Right ventricle myocardium inferior (tissue), 1 donor: ENCODE measurements around the gene SMPX. TPM values are rescaled to one million over a fixed set of nuclear protein-coding genes. Genes with fewer than 3 reads are reported as not detected.

Experiments used
- ATAC-seq: fragments of 200-7000 bp; cut with Tn5 transposase; one replicate; pipeline ENCODE4 v1.9.1; 2020; ENCODE audit warnings: mild to moderate bottlenecking, moderate library complexity
- DNase-seq: peaks from one replicate; pipeline ENCODE4 v3.0.0; 2021; ENCODE audit errors: missing footprints
- intact Hi-C: fragments of 100-400 bp; cut with DNase I; formaldehyde crosslinking; loops from one replicate; pipeline ENCODE4 v1.11.0; 2022
- total RNA-seq: library from RNA; stranded (reverse); fragmentation: NEBNext Ultra II Directional; extraction: Animal tissue kit (Norgen Biotek cat#: 25700); gene quantifications from one replicate; pipeline ENCODE4 v1.2.1, GENCODE V29; 2021
- donor health status: DM: no; HTN: yes; CAD: no; lungs with severe emphysema.

The SMPX gene
- total RNA-seq, 1 donor from 2014 or later: 661 TPM

DNA sequence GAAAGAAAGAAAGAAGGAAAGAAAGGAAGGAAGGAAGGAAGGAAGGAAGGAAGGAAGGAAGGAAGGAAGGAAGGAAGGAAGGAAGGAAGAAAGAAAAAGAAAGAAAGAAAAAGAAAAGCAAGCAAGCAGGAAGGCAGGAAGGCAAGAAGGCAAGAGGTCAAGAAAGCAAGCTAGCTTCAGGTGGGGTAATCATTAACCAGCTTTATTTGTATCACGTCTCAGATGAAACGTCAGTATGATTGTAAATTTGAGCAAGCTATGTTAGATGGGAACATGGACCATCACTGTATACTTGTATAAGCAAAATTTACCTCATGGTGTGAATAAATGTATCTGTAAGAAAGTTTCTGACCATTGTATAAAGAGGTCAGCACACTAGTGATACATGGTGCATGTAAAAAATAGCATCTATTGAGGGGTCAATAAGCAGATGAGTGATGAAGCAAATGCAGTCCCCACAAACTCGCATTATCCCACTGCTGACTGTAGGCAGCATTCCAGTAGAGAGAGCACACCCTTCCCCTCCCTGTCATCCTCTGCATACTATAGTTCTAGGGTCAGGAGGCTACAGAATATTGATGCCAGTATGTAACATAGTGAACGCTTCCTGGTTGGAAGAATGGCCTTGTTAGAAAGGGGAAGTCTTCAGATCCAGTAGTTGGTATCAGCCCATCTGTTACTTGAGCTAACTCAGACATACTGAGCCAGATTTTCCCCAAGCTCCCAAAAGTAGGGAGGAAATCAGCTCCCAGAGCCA is 83.3 kb downstream of the SMPX start:
- ATAC-seq (no peak), DNase-seq (no peak)
- intact Hi-C loops: no loop called here

DNA sequence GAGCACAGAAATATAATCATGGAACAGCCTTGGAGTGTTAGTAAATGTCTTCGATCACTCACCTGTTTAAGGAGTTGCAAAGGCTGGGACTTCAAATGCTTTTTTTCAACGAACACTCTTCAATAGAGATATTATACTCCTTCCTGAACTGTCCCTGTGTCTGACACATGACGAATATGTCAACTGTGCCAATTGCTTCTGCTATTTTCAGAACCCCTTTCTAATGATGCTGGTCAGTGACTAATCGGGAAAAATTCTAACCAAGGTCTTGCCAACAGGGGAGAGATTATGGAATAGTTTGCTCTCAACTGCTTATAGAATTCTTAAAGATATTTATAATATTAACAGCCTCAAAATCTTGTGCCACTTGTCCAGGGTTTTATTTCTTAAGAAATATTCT is 91.2 kb downstream of the SMPX start:
- intact Hi-C loops: loop anchor here (10.0 kb wide), 1 partner anchor 48 kb away; no protein-coding TSS in a partner anchor

GRCh38 chrX:21666252-21666651 is 91.7 kb downstream of the SMPX start:
- ATAC-seq: peak; percentile 34
- intact Hi-C loops: loop anchor here (10.0 kb wide), 1 partner anchor 49 kb away; no protein-coding TSS in a partner anchor
- DNase-seq: no peak

More for the DNA sequence above, 91.2 kb downstream of the SMPX start:
- ATAC-seq (peak; percentile 42), DNase-seq (no peak)

- intact Hi-C loops: loop anchor here (10.0 kb wide), 1 partner anchor 52 kb away; no protein-coding TSS in a partner anchor
- ATAC-seq (no peak), DNase-seq (no peak)
Observed at GRCh38 chrX:21662761-21663160, 95.2 kb downstream of the SMPX start.

GRCh38 chrX:21661316-21661715 is 96.6 kb downstream of the SMPX start:
- DNase-seq (no peak), ATAC-seq (no peak)
- intact Hi-C loops: loop anchor here (10.0 kb wide), 1 partner anchor 53 kb away; no protein-coding TSS in a partner anchor

- intact Hi-C loops: loop anchor here (10.0 kb wide), 1 partner anchor 55 kb away; no protein-coding TSS in a partner anchor
- DNase-seq: no peak
- ATAC-seq: no peak
Observed at GRCh38 chrX:21660156-21660555, 97.8 kb downstream of the SMPX start.

GRCh38 chrX:21659320-21659719 is 98.6 kb downstream of the SMPX start:
- DNase-seq (no peak), ATAC-seq (no peak)
- intact Hi-C loops: no loop called here

DNA sequence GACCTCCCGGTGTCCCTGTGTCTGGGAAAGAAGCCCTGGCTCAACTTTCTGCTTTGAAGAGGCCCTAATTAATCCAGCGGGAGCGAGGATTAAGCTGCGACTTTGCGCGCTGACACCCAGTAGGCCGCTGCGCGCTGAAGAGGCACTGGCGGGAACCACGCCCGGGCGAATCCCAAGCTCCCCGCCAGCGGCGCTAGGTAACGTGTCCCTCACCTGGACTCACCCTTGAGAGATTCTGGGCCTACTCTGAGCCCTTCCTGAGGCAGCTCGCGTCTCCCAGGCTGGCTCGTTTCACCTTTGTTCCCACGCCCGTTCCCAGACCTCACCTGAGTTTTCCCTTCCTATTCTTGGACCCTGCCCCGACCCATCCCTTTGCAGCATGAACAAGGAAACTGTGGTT is 99.2 kb downstream of the SMPX start:
- intact Hi-C loops: no loop called here
- DNase-seq (peak; percentile 53), ATAC-seq (peak; percentile 51)

DNA sequence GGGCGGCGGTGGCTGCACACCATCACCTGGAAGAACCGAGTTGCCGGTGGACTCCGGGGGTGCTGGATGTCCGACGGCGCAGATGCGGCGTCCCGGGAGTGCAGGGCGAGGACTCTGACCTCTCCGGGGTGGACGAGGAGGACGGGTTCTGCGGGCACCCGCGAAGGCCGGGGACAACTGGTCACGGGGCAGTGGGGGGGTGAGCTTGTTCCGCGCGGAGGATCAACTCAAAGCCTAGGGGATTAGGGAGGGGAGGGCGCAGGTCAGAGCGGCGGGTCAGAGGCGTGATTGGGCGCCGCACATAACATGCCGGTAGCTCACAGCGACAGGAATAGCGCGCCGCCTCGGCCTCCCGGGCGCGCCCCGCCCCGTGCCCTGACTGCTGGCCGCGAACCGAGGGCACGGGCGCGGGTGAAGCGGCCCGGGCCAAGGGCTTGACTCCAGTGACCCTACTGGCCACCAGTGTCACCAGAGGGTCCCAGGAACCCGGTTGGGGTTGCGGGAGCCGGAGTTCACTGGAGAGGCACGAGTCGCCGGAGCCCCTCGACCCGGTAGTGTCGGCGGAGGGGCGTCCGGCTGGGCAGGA is 99.7 kb downstream of the SMPX start, which contains the start of gene KLHL34:
KLHL34 (minus strand) TSS at position 179 of the 586 bp plus-strand sequence. CDS start 542 bp downstream, outside the sequence.
- ATAC-seq (peak; percentile 80), DNase-seq (peak; percentile 59)
- intact Hi-C loops: no loop called here

- DNase-seq (no peak), ATAC-seq (peak; percentile 18)
- intact Hi-C loops: no loop called here
Observed at GRCh38 chrX:21657318-21658151, 100.4 kb downstream of the SMPX start.

DNA sequence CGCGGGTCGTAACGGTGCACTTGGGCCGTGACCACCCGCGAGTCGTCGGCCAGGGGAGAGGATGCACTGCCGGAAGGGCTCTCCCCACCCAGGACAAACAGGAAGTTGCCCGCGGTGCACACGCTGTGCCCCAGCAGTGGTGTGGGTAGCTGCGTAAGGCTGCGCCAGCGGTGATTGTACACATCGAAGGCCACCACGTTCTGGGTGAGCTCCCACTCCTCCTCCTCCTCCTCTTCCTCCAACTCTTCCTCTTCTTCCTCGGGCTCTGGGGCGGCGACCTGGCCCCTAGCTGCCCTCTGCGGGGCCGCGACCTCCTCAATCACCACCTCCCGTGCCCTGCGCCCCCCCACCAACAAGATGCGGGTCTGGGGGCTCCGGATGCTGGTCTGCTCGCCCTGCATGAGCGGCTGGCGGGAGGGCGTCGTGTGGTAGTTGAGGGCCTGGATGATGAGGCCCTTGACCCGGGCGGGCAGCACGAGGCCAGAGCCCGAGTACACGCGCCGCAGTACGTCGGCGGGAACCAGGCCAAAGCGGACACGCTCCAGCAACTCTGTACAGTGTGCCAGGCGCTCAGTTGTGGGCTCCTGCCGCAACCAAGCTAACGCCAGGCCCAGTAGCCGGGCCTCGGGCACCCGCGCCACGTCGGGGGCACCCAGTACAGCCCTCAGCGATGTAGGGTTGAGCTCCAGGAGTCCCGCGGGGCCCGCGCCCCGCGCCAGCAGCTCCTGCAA is 101.2 kb downstream of the SMPX start:
- intact Hi-C loops: no loop called here
- DNase-seq: no peak
- ATAC-seq: no peak

Other genes with a start within 250 kb of the SMPX start
- 3.8 TPM for gene KLHL34, start 99.8 kb downstream of the SMPX start, total RNA-seq
- gene MBTPS2, start 81.5 kb upstream of the SMPX start, total RNA-seq: 8.3 TPM
- 0.46 TPM for gene YY2, start 97.9 kb upstream of the SMPX start, total RNA-seq
- 54.4 TPM for gene SMS, start 182.6 kb upstream of the SMPX start, total RNA-seq